ELR (cell line): Measurements from ENCODE around the gene VEGFA.

Experiments used
- DNase-seq: peaks from one replicate; pipeline ENCODE4 v3.0.0-alpha.2; 2015; ENCODE audit warnings: low read depth

The VEGFA gene

GRCh38 chr6:43769526-43770371 lies at the start of gene VEGFA:
VEGFA (plus strand) TSS chr6:43770211.
- peak; percentile 88 for DNase-seq

- DNase-seq = no peak
Measured at GRCh38 chr6:43720999-43721398, 49.0 kb upstream of the VEGFA start.

GRCh38 chr6:43722920-43723545 lies 47.0 kb upstream of the VEGFA start:
- no peak for DNase-seq

- peak; percentile 74 for DNase-seq
Measured at GRCh38 chr6:43723737-43724295, 46.2 kb upstream of the VEGFA start.

GRCh38 chr6:43724354-43724753 lies 45.7 kb upstream of the VEGFA start:
- no peak for DNase-seq

GRCh38 chr6:43724914-43725642 lies 44.9 kb upstream of the VEGFA start:
- DNase-seq = peak; percentile 78

- no peak for DNase-seq
Measured at GRCh38 chr6:43725643-43726580, 44.1 kb upstream of the VEGFA start.

- no peak for DNase-seq
Measured at GRCh38 chr6:43727634-43728033, 42.4 kb upstream of the VEGFA start.

- DNase-seq = no peak
Measured at GRCh38 chr6:43728586-43728985, 41.4 kb upstream of the VEGFA start.

GRCh38 chr6:43729537-43729936 lies 40.5 kb upstream of the VEGFA start:
- DNase-seq = no peak

- DNase-seq = no peak
Measured at GRCh38 chr6:43730634-43731033, 39.4 kb upstream of the VEGFA start.

- DNase-seq = no peak
Measured at GRCh38 chr6:43733471-43734293, 36.3 kb upstream of the VEGFA start.

GRCh38 chr6:43734294-43734665 lies 35.7 kb upstream of the VEGFA start:
- no peak for DNase-seq

GRCh38 chr6:43735642-43736199 lies 34.3 kb upstream of the VEGFA start:
- no peak for DNase-seq

GRCh38 chr6:43736211-43736786 lies 33.7 kb upstream of the VEGFA start:
- DNase-seq = no peak

- no peak for DNase-seq
Measured at GRCh38 chr6:43736844-43737243, 33.2 kb upstream of the VEGFA start.

- no peak for DNase-seq
Measured at GRCh38 chr6:43737272-43738081, 32.5 kb upstream of the VEGFA start.

GRCh38 chr6:43738267-43738676 lies 31.7 kb upstream of the VEGFA start:
- DNase-seq = no peak
